Activated CD8-positive, alpha-beta memory T cell treated with anti-CD3 and anti-CD28 coated beads, Interleukin-2, amount 50 U/mL, for 4 hours (primary cell): ENCODE results near the gene PTGFRN.

Experiments
- DNase-seq: peaks from one replicate; pipeline ENCODE4 v3.0.0-alpha.2; 2020

PTGFRN gene

DNA sequence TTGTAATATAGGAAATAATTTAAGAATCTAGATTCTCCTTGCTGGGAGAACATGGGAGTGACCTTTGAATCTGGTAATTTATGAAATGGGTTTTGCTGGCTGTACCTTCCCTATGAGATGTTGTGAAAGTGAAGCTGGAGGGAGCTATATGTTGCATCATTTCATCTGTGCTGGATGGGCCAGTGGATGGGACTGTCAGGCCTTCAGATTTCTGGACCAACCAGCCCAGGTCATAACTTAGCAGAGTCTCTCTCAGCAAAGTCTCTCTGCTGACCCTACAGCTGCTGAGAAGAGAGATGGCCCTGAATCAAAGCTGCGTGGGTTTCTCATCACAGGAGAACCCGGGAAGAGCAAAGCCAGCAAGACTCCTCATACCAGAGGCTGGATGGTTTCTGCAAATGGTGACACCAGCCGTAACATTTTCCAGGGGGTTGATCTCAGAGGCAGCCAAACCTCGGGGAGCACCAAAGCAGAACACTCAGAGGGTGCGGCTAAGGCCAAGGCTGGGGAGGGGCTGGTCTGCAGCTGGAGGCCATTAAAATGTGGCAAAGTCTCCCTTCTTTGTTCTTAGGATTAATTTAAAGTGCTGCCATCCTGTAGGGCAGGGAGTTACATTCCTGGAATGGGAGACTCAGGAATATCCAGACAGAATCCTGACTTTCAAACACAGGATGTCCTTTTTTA, 18.2 kb upstream of the PTGFRN start:
- no peak for DNase-seq

DNA sequence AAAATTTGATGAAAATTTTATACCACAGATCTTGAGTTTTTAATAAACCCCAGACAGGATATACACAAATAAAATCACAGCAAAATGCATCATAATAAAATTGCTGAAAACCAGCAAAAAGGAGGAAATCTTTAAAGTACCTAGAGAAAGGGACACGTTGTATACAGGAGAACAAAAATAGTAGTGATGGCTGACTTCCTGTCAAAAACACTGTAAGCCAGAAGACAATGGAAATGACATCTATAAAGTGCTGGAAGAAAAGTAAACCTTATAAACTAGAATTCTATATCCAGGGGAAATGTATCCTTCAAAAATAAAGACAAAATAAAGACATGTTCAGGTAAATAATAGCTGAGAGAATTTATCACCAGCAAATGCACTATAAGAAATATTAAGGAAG, 14.6 kb upstream of the PTGFRN start:
- DNase-seq: no peak

DNA sequence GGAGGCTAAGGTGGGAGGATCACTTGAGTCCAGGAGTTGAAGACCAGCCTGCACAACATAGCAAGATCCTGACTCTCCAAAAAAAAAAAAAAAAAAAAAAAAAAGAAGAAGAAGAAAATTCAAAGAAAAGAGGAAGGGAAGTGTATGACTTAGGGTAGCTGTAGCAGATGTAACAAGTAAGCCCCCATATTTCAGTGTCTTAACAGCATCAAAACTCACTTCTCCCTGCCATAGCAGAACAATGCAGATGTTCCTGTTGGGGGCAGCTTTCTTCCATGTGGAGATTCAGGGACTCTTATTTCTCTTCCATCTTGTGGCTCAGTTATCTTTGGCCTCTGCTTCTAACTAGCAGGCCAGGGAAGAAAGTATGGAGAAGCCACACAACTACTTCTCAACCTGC, 10.2 kb upstream of the PTGFRN start:
- no peak for DNase-seq

DNA sequence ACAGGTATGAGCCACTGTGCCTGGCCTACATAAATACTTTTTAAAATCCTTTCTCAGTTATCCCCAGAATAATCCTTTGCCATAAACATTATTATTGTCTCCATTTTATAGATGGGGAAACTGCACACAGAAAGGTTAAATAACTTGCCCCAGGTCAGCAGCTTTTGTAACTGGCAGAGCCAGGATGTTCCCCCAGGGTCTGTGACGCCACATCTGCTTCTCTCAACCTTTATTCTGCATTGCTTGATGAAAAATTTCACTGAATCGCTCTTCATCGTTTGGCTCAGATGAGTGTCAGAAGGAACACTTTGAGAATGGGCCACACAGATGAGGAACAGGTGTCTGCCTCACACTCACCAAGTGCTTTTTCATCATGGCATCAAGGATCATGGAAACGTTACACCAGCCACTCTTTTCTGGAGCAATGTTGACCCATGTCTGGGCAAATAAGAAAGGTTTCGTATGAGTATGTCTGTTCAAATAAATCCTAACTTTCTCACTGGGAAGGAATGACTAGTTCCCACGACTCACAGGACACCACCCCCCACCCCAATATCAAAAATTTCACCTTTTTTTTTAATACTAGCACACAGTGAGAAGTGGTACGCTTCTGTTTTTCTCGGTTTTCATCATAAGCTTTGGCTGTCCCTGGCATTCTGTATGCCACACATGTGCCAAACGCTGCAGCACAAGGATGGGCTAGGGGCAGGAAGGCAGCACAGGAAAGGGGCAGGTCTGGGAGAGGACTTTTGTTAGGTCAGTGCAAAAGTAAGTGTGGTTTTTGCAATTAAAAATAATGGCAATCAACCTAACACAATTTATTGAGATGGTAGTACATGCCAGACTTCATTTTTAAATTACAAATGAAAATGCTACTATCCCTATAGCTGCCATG, 9.0 kb upstream of the PTGFRN start:
- DNase-seq: no peak

DNA sequence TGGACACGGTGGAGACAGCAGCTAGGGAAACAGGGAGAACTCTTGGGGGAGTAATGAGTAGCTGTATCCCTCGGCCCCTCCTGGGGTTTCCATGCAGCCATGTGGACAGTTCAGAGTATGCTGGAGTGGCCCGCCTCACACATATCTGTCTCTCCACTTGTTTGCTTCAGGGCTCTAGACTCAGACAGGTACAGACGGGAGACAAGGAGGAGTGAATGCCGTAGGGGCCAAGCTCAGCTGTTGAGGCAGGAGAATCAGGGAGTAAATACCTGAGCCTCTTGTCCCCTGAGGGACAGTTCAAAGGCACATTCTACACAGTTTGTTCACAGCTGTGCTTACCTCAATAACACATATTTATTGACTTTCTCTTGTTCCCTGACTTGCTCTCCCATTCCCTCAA, 7.7 kb upstream of the PTGFRN start:
- DNase-seq: no peak

DNA sequence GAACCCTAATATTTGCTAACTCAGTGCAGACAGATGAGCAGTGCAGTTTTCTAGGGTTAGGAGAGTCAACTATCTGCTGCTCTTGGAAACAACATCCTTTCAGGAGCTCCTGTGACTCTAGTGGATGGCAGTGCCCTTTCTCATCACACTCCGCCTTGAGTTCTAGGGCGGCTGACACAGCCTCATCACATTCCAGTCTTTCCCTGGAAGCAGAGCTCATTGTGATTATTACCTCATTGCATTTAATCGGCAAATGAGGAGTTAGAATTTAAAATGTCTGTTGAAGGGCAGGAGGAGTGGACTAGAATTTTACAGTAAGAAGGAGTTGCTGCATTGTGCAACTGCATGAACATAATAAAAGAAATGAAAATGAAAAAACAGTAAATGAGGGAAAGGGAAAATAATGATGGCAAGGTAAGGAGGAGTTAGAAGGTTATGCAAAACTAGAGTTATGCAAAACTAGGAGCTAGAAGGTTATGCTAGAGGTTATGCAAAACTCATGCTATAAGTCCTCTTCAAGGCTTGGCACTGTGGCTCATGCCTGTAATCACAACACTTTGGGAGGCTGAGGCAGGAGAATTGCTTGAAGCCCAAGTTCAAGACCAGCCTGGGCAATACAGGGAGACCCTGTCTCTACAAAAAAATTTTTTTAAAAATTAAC, 6.9 kb upstream of the PTGFRN start:
- no peak for DNase-seq

DNA sequence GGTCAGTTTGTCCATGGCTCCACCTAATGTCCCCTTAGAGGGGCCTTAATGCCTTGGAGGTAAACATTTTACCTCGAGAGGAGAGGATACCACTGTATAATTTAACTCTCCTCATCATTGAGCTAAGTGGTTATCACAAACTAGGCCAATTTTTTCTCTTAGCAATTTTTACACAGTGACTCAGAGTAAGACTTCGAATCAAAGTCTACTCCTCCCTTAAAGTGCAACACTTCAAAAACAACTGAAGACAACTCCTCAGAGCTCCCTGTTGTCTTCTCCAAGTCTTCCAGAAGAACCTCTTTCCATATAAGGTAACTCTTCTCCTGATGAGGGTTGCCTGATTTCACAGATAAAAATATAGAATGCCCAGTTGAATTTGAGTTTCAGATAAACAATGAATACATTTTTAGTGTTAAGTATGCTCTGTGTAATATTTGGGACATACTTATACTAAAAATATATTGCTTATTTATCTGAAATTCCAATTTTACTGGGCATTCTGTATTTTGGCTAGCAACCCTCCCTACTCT, 4.9 kb upstream of the PTGFRN start:
- DNase-seq: no peak

DNA sequence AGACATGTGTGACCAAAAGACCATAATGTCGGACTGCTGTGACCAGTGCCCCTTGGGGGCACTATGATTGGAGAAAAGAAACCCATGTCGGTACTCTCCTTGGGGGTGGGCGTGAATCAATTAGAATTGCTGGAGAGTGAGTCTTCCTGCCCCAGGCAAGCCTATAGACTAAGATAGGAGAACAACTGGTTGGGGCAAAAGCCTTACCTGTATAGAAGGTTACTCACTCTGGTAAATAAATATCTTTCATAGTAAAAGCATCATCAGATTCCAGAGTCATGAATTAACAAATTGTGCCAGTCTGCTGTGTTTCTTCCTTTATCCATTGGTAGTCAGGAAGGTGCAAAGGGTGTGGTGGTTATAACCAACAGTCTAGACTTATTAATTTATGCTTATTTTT, 2.9 kb upstream of the PTGFRN start:
- DNase-seq: no peak

DNA sequence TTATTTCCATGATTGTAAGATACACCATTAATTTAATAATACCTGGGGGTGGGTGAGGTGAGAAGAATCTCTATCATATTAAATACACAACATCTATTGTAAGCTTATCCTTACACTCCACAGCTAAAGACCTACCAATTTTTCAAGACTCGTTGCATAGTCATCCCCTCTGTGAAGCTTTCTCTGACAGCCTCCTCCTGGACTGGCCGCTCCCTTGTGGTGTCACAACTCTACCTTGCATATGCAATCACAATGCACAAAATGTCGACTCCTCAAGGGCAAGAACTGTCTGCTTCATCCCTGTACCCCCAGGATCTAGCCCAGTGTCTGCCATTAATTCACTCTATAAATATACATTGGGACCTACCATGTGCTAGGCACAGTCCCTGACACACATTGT, 2.4 kb upstream of the PTGFRN start:
- DNase-seq: no peak

DNA sequence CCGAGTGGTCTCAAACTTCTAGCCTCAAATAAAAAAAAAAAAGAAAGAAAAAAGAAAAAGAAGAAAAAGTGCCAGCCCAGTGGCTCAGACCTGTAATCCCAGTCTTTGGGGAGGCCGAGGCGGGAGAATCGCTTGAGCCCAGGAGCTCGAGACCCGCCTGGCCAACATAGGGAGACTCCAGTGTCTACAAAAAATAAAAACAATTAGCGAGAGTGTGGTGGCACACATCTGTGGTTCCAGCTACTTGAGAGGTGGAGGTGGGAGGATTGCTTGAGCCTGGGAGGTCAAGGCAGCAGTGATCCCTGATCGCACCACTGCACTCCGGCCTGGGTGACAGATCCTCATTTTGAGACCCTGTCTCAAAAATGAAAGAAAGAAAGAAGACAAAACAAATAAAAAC, 1.4 kb upstream of the PTGFRN start:
- DNase-seq: no peak

DNA sequence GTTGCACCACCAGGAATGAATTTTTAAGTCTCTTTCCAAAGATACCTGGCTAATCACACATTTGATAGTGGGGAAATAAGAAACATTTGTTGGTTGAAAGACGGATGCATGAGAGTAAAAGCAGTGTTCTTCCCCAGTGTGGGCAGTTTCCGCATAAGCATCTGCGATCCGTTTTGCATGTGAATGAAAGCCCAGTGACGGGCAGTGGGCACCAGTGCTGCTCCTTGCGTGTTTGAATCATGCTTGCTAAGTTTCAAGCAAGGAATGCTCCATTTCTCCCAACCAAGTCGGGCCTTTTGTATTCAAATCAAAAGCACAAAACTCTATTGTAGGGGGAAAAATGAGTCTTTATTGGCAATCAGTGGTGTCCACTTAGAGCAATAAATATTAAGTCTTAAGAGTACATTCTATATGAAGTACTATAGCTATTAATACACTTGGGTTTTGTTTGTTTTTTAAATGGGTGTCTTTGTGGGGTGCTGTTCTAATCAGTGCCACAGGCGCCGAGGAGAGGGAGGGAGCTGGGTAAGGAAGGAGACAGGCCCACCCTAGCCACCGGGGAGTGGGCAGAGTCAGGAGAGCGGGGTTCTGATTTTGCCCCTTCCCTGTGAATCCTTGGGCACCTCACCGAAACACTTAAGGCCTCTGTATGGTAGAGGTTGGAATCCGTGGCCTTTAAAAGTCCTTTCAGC, 750 bp upstream of the PTGFRN start:
- no peak for DNase-seq

DNA sequence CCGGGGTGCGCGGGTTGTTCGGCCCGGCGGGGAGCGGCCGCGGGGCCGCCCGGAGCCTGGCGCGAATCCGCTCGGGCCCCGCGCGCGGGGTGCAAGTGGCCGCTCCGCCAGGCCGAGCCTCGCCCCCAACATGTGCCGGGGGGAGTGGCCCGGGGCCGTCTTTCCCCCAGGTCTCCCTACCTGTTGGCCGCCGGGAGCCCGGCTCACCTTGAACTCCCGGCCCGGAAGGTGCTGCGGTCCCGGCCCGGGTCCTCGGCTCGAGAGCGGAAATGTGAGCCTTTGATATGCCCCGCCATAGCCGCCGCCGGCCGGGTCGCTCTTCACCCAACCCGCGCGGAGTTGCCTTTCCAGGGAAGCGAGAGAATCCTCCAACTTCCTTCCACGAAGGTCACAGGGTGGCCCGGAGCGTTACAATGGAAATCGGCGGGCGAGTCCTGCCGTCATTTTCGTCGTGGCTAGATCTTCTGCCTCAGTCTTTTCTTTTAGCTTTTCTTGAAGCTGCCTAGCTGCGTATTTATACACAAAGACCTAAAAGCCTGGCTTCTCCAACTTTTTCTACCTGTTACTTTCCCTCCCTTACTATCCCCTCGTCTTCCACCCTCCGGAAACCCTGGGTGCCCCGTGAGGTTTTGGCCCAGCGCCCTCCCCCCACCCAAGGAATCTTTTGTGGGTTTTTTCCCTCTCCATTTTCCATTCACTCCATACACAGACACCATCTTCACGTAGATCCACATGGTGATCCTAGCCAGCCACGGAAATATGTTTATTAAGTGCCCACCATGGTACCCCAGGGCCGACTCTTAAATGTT, 867 bp downstream of the PTGFRN start:
- peak; percentile 40 for DNase-seq

DNA sequence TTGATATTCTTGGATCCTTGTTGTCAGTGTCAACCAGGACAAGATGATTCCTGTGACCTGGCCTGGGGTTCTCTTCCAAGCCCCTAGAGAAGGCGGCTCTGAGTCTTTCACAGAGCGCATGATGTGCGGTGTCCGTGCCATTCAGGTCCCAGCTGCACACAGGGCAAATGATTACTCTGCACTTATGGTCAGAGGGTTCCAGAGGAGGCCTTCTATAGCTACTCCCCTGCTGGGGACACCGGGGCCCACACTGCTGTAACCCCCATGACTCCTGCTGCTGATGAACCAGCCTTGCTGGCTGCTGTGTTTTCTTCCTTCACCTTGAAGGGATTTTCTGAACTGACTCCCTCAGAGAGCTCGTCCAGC, 1.5 kb downstream of the PTGFRN start:
- DNase-seq: no peak

DNA sequence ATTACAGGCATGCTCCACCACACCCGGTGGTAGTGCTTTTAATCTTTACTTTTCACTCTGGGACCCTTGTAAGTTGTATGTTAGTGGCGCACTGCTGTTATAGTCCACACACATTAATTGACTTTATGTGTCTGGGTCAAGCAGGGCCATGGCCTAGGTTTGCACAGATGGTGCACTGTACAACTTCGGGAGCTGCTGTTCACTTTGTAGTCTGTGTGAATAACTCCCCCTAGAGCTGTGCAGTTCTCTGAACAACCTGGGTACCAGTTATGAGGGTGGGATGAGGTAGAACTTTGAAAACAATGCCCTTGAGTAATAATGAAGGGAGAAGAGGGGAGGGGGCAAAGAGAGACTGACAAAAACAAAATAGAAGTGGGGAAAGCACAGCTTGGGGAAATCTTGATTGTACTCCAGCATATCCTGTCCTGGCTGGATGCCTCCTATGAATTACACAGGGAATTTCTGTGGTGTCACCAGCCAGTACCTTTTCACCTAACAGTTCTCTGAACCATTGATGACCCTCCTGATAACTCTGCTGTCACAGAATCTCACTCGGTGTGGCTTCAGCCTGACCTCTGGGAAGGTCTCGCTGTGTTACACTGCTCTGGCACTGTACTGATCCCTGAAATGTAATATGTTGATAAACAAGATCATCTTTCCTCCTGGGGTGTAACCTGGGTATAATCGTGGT, 2.2 kb downstream of the PTGFRN start:
- no peak for DNase-seq

DNA sequence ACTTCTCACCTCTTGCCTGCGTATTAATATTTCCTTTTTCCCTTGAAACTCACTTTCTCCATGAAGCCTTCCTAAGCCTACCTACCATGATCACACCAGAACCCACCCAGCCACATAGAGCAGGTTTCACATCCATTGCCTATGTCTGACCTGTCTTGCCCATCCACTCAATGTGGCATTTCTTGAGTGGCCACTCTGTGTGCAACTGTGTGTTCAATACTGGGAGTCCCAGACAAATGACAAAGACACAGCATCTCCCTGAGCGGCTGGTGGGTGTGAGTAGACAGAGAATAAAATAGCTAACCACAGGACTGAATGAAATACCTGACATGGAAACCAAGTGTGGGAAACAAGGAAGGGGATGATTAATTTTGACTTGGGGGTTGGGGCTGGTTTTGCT, 3.1 kb downstream of the PTGFRN start:
- DNase-seq: no peak

DNA sequence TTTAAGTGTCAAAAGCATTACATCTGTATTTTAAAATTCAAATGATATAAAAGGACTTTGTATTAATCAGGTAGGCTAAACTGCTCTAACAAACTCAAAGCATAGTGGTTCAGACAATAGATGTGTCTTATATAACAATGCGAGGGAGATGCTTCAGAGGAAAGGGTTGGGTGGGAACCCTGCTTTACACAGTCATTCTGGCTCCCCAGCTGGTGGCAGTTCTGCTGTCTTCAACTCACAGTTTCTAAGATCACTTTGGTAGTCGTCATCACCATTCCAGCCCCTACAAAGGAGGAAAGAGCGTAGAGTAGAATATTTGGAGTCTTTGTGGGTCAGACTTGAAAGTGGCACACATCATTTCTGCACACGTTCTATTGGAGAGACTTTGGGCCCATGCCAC, 4.2 kb downstream of the PTGFRN start:
- no peak for DNase-seq

DNA sequence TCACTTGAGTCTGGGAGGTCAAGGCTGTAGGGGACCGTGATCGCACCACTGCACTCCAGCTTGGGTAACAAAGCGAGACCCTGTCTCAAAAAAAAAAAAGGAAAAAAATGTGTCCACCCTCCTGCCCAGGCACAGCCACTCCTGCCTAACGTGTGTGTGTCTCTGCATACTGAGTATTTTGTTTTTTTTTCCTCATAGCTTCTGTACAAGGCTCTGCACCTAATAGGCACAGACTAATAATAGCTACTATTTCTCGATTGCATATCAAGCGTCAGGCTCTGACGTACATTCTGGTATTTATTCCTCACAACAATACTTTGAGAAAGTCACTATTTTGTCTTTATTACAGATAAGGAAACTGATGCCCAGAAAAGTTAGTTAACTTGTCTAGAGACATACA, 5.0 kb downstream of the PTGFRN start:
- DNase-seq: no peak

DNA sequence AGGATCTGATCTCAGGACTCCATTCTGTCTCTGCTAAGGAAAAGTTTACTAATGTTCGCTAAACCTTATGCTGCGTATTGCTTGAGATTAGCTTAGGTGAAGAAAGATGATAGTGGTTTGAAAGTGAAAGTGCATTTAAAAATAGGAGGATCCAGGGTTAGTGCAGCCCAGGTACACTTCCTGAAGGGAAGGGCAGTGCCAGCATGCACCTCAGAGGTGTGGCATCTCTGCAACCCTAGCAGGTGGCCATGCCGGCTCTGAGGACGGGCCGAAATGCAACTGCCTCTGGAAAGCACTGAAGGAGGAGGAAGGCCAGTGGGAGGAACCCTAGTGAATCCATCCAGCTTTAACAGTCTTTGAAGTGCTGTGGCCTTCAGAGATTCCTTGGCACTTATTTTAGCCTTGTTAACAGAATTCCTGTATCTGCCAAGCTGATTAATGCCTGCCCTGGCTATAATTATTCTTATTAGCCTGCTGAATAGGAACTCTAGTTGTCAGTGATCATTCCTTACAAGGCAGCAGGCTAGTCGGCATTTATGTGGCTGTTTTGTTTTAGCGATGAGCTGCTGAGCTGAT, 5.5 kb downstream of the PTGFRN start:
- DNase-seq: no peak

DNA sequence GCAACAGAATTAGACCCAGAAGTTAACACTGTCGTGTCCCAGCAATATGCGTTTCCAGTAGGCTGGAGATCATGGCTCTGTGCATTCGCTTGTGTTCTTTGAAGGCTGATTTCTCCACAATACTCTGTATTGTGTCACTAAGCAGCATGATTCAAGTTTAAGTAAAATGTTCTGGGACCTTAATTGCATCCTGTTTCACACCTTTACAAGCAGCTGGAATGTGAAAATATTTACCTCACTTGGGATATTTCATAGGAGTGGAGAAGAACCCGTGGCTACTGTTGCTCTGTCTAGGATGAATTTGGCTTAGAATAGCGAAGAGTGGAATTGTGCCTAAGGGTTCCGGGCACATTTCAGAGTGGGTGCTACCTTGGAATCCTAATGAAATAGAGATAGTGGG, 6.3 kb downstream of the PTGFRN start:
- no peak for DNase-seq

DNA sequence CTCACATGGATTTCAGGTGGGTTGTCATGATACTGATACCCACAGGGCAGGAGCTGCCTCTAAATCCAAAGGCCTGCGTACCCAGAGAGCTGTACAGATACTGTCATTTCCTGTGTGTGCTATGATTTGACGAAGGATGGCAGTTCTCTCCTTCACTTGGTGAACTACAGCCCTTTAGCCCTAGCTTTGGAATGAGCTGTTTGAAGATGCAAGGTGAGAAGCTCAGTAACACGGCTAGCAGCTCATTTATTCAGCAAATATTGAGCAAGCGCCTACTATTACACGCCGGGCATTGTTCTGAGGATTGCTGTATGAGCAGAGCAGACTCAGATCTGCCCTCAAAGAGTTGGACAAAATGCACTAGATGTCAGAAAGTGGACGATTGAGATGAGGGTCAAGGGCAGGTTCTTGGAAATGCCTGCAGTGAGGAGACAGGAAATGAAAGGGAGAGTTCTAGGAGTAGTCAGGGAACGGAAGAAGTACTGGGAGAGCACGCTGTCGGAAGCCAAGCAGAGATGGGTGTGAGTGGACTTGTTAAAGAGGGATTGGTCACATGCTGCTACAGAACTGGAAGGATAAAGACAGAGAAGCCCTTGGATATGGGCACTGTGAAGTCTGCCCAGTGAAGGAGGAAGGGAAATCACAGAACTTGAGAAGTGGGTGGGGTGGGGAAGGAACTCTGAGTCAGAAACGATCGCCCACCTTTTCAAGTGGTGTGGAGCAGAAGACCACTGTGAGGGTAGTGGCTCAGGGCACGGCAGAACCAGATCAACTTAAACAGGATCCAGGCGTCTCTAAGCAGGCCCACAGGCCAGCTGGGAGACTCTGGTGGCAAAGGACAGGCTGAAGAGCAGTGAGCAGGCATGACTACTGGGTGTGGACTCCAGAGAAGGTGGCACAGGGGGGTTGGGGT, 7.1 kb downstream of the PTGFRN start:
- DNase-seq: no peak
